ENCODE measurements around the gene N4BP3. TPM values are rescaled to one million over a fixed set of nuclear protein-coding genes. Genes with fewer than 3 reads are reported as not detected.

Gene N4BP3, protein sequence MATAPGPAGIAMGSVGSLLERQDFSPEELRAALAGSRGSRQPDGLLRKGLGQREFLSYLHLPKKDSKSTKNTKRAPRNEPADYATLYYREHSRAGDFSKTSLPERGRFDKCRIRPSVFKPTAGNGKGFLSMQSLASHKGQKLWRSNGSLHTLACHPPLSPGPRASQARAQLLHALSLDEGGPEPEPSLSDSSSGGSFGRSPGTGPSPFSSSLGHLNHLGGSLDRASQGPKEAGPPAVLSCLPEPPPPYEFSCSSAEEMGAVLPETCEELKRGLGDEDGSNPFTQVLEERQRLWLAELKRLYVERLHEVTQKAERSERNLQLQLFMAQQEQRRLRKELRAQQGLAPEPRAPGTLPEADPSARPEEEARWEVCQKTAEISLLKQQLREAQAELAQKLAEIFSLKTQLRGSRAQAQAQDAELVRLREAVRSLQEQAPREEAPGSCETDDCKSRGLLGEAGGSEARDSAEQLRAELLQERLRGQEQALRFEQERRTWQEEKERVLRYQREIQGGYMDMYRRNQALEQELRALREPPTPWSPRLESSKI
- 0.74 to 0.95 TPM (median 0.87 TPM) in 5 replicates for total RNA-seq (2022; extraction: Qiagen RNA extraction)

DNA sequence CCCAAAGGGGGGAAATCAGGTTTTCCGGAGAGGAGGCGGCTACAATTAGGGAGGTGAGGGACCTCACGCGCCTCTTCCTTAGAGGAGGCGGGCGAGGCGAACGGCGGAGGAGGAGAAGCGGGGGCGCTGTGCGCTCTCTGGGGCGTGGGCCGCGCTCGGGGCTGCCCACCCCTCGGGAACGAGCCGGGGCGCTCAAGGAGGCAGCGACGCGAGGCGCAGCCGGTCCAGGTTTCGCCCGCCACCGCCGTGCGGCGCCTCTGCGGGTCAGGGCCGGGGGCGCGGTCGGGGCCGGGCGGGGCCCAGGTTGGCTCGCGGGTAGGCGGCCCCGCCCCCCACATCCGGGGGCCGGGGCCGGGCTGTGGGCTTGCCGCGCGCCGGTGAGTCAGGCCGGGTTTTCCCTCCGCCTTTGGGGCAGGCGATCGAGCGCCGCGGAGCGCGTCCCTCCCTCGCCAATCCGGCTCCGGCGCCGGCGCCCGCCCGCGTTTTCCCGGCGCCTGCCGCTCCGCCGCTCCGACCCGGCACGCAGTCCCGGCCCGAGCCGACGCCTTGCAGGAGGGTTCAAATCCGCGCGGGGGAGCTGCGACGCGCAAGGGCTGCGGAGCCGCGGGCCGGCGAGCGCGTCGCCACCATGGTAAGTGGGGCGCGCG, at the start of gene N4BP3:
Gene N4BP3, plus strand, starts transcription at position 392 of the 647 bp plus-strand sequence. CDS start 6,052 bp downstream, outside the sequence.

DNA sequence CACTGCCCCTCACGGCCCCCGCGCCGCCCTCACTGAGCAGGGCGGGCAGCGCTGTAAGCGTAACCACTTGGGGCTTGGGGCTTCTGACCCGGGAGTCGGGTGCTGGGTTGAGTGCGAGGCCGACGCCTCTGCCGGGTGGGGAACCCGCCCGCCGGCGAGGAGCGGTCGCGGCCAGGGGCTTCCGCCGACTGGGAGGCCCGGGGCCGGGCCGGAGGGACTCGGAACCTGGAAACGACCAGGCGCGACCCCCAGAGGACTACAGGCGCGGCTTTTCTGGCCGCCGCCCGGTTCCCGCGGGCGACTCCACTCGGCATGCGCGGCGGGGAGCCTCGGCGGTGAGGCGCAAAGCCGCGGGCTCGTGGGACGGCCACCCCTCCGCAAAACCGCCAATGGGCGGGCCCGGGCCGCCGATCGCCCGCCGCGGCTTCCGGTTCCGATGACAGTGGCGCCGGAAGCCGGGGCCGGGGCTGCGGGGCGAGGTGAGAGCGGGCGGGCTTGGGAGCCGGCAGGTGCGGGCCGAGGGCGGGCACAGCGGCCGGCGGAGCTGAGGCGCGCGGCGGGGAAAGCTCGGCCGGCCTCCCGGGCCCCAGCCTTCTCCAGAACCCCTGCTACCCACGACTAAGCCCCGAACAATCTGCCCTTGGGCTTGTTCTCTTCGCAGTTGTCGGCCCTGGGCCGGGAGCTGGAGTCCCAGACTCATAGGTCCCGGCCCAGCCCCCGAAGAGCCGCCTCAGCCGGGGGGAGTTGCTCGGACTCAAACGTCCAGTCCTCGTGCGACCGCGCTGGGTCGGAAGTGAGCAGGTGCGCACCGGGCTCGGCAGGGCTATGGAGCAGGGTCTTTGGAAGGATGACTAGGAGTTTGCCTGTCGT, 17.5 kb downstream of the N4BP3 start, which contains the start of gene RMND5B:
Gene RMND5B, plus strand, starts transcription at position 439 of the 870 bp plus-strand sequence. CDS start 7,106 bp downstream, outside the sequence.

DNA sequence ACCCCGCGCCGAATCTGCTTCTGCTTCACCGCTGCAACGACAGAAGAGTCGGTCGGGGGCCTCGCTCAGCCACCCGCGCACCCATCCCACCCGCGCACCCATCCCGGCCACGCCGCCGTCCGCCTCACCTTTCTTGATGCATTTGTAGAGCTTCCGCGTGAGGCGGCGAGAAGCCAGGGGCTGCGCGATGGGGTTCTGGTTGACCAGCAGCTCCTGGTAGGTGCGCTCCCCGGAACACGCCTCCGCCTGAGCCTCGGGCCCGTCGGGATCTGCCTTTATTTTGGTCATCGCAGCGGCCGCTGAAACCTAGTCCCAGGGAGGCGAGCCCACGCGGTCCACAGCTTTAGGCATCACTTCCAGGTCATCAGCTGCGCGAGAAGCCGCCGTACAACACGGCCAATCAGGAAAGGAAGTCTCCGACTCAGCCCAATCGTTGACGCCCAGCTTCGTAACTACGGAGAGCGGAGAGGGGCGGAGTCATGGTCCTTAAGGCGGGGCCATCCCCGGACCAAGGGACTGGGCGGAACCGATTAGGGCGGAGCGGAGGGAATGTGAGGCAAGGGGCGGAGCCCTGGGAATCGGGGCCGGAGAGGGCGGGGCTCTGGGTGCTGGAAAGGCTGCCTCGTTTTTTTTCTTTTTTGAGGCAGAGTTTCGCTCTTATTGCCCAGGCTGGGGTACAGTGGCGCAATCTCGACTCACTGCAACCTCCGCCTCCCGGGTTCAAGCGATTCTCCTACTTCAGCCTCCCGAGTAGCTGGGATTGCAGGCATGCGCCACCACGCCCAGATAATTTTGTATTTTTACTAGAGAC, 40.4 kb downstream of the N4BP3 start, which contains the start of gene NHP2:
Gene NHP2, minus strand, starts transcription at position 356 of the 811 bp plus-strand sequence. Its CDS starts 68 bp downstream, at position 288.

Other genes with a start within 250 kb of the N4BP3 start
- 0.07 to 0.19 TPM (median 0.15 TPM) in 5 replicates for gene PROP1, start 117.3 kb upstream of the N4BP3 start, total RNA-seq (2022; extraction: Qiagen RNA extraction)
- 20.6 to 29.3 TPM (median 27.9 TPM) in 5 replicates for gene RMND5B, start 17.5 kb downstream of the N4BP3 start, total RNA-seq (2022; extraction: Qiagen RNA extraction)
- gene NHP2, start 40.4 kb downstream of the N4BP3 start, total RNA-seq (2022; extraction: Qiagen RNA extraction), result 379 to 479 TPM (median 405 TPM) in 5 replicates
- not detected in 5 replicates for gene GMCL2, start 73.8 kb downstream of the N4BP3 start, total RNA-seq (2022; extraction: Qiagen RNA extraction)
- gene HNRNPAB, start 91.0 kb downstream of the N4BP3 start, total RNA-seq (2022; extraction: Qiagen RNA extraction), result 298 to 378 TPM (median 307 TPM) in 5 replicates
- gene PHYKPL, start 119.3 kb downstream of the N4BP3 start, total RNA-seq (2022; extraction: Qiagen RNA extraction), result 5.7 to 9.4 TPM (median 8.2 TPM) in 5 replicates